Inflammatory macrophage (primary cell): ENCODE data around the gene ARHGAP35.

Experiments used
- DNase-seq, 2 donors: peaks; one replicate each; pipeline ENCODE4 v3.0.0-alpha.2; 2020 to 2022
- total RNA-seq, 18 experiments: gene quantifications; one replicate each; lab custom pipeline; 2026; ENCODE audit warnings: mixed read lengths in 6 of 18, inconsistent platforms in 2 of 18; lab: John Stamatoyannopoulos, UW

ARHGAP35 gene
- total RNA-seq, result 14.3 to 92.6 (median 48.0) reads per million in 18 experiments

DNA sequence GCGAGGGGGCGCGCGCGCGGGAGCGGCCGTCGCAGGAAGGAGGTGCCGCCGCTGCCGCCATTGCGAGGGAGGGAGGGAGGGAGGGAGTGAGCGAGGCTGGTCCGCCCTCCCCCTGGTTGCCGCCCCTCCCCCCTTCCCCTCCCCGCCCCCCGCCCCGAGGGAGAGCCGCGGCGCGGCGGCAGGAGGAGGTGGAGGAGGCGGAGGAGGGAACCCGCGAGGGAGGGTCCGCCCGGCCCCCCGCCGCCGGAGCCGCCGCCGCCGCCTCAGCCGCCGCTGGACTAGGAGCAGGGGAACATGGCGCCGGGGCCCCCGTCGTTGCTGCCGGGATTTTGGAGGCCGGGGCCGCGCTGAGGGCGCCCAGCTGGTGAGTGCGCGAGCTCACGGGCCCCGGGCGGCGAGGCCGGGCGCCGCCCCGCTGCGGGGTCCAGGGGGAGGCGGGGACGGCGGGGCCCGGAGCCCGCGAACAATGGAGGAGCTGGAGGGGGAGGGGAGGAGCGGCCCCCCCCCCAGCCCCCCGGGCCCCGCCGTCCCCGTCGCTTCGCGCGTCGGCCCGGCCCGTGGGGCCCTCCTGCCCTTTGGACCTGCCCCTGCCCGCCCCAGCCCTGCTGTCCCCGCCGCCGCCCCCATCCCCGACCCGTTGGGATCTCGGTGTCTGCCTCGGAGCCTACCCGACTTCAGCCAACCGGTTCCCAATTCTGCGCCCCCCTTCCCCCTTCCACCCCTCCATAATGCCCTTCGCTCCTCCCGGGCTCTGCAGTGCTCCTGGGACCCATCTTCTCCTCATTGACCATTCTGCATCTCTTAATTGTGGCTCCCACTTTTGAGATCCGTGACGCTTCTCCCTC, at the start of gene ARHGAP35:
Gene ARHGAP35, plus strand, starts transcription at position 152 of the 845 bp plus-strand sequence. CDS start 57,679 bp downstream, outside the sequence.
- DNase-seq, result no peak

DNA sequence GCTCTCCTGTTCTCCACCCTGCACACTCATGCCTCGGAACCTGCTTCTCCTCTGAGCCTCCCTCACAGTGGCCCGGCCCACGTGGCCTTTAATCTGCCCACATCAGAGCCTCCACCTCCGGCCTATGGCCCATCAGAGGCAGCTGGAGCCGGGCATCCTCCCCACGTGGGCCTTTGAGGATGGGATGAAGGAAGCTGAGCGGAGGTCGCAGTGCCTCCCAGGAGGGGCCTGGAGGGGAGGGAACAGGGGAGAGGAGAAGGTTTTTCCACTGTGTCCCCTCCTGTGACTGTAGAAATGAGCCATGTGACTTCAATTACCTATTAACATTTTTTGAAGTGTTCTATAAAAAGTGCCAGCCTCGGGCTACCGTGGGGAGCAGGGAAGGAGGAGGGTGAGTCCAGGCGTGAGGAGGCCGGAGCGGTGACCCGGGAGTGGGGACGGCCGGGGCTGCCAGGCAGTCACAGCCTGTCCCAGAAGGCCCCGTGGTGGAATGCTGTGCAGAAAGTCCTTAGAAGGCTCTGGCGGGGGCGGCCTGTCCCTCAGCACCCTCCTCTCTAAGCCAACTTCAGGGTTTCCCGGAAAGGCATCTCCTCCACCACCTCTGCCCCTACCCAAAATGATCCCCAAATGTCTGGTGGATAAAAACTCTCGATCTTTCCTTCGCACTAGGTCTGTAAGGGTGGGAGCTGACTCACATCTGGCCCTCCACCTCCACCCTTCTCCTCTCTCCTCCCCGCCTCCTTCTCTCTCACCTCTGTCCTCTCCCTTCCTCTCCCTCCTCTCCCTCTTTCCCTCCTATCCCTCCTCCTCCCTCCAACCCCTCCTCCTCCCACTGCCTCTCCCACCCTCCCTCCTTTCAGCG, 47.6 kb upstream of the ARHGAP35 start:
- DNase-seq, result no peak

DNA sequence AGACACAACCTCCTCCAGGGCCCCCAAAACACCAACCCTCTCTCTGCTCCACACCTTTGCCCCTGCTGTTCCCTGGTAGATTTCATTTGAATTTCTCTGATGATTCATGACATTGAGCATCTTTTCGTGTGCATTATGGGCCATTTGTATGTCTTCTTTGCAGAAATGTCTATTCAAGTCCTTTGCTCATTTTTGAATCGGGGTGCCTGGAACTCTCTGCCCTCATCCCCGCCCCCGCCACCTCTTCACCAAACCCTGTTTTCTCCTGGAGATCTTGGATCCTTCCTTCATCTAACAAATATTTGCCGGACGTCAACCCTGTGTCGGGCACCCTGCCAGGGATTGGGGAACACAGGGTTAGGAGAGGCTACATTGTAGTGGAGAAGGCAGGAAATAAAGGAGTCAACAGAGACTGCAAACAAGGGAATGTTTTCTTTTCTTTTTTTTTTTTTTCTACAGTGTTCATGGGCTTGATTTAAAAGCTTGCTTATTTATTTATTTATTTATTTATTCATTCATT, 46.9 kb upstream of the ARHGAP35 start:
- DNase-seq, result no peak

DNA sequence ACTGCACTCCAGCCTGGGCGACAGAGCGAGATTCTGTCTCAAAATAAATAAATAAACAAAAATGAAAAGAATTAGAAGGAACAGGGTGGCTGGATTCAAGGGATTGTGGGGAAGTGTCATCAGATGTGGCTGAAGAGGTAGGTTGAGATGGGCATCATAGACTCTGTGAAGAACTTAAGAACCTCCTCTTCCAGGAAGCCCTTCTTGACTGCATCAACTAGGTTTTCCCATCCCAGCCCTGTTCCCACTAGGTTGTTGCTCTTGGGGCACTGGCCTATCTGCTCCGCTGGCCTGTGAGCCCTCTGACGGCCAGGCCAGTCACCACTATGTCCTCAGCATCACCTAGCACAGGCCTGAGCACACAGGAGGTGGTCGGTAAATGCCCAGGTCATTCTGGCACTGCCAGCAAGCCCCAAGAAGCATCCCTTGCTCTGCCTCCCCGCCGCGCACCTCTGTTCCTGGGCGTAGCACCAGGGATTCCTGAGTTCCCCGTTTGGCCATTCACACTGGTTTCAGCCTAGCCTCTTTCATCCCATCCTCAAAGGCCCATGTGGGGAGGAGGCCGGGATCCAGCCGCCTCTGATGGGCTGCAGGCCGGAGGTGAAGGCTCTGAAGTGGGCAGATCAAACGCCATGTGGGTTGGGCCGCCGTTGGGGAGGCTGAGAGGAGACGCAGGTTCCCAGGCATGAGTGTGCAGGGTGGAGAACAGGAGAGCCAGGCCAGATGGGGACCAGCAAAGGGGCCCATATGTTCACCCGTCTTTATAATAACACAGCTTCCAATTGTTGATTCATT, 44.8 kb upstream of the ARHGAP35 start:
- no peak for DNase-seq

DNA sequence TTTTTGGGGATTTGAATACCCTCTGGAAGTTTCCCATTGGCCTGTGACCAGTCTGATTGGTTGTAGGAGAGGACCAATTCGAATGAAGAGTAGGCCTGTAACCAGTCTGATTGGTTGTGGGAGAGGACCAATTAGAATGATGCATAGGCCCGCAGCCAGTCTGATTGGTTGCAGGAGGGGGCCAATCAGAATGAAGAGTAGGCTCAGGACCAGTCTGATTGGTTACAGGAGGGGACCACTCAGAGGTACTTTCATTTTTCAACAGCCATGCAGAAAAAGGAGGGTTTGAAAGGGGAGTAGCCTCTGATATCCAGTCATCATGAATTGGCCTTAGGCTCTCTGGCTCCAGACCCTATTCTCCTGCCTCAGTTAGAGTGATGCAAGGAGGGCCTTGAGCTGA, 42.0 kb upstream of the ARHGAP35 start:
- no peak for DNase-seq

DNA sequence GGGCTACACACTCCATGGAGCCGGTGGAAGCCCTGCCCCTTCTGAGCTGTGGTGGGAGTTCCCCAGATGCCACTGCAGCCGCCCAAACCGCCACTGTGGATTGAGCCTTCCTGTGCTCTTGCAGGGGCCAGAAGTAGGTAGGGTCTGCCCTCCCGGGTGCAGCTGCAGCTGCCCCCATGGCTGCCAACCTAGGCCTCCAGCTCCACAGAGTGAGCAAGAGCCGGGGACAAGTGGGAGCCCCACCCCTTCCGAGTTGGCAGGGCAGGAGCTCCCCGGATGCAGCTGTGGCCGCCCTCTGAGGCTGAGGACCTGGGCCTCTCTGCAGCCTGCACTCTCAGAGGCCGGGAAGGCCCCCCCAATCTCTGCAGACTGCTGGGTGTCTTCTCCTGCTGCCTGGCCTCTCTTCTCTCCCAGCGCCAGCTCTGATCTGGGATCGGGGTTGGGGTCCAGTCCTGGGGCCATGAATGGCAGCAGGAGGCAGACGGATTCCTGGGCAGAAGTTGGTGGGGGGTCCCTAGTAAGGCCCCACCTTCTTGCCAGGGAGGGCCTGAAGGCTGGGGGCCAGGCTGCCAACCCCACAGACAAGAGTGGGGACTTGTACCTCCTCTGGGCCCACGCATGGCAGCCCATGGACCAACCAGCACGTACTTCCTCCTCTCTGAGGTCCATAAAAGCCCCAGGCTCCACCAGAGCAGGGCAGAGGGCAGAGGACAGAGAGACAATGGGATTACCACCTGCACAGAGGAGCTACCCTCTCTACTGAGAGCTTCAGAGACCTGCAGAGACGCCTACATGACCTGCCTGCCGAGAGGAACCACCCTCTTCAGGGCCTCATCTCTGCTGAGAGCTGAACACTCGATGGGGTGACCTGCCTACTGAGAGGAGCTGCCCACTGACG, 39.0 kb upstream of the ARHGAP35 start:
- DNase-seq, result peak; percentile 73 to 86

DNA sequence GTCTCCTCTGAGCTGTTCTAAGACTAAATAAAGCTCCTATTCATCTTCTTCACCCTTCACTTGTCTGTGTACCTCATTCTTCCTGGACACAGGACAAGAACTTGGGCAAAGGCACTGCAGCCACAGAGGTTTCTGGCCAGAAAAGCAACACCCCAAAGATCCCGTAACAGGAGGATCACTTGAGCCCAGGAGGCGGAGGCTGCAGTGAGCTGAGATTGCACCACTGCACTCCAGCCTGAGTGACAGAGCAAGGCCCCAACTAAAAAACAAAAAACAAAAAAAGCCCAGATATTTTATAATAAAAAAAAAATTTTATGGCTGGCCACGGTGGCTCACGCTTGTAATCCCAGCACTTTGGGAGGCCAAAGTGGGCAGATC, 38.4 kb upstream of the ARHGAP35 start:
- peak; percentile 29 to 38 for DNase-seq

DNA sequence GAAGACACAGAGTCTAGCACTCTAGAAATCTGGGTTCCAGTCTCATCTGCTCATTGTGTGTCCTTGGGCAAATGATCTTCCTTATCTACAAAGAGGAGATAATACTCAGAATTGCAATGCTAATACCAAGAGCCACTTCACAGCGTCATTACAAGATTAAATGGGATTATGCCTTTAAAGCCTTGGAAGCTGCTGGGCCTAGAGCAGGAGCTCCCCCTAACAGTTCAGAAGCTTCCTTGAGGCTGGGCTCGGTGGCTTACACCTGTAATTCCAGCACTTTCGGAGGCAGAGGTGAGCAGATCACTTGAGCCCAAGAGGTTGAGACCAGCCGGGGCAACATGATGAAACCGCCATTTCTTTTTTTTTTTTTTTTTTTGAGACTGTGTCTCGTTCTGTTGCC, 37.7 kb upstream of the ARHGAP35 start:
- DNase-seq, result no peak

DNA sequence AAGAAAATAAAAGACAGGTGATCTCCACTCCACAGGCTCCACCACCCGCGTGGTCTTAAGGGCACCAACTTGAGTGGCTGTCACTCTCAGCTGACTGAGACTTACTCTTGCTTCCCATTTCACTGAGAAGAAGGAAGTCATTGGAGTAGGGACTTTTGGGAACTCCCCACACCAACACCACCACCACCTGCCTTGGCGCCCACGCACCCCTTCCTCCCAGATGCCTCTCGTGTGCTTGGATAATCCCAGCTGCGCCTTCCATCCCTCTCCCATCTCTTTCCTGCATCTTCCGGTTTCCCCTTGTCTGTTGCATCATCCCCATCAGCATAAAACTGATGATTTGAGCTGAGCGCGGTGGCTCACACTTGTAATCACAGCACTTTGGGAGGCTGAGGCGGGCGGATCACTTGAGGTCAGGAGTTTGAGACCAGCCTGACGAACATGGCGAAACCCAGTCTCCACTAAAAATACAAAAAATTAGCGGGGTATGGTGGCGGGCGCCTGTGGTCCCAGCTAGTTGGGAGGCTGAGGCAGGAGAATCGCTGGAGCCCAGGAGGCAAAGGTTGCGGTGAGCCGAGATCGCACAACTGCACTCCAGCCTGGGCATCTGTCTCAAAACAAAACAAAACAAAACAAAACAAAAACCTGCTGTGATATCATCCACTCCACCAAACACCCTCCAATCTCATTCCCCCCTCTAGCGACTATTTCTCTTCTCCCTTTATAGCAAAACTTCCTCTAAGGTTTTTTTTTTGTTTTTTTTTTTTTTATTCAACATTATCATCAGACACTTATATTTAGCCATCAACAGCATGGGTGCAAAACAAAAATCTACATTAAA, 35.7 kb upstream of the ARHGAP35 start:
- peak; percentile 87 to 95 for DNase-seq

DNA sequence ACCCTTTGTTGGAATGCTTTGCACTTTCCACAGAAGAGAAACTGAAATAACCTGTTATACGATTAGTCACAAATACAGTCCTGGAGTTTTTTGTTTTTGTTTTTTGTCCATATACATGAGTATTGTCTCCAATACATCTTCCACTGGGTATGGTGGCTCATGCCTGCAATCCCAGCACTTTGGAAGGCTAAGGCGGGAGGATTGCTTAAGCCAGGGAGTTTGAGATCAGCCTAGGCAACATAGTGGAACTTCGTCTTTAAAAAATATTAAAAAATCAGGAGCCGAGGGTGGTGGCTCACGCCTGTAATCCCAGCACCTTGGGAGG, 35.1 kb upstream of the ARHGAP35 start:
- DNase-seq, result no peak

DNA sequence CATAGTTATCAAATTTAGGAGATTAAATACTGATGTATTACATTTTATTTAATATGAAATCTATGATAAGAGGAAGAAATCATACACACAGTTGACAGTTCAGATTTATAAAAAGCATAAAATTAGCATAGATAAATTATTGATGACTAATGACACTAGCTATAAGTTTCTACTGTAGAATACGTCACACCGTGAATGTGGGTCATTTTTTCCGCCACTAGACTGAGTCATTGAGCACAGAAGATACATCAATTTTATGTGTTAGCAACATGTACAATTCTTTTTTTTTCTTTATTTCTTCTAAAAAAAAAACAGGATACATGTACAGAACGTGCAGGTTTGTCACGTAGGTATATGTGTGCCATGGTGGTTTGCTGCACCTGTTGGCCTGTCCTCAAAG, 32.3 kb upstream of the ARHGAP35 start:
- DNase-seq, result no peak

DNA sequence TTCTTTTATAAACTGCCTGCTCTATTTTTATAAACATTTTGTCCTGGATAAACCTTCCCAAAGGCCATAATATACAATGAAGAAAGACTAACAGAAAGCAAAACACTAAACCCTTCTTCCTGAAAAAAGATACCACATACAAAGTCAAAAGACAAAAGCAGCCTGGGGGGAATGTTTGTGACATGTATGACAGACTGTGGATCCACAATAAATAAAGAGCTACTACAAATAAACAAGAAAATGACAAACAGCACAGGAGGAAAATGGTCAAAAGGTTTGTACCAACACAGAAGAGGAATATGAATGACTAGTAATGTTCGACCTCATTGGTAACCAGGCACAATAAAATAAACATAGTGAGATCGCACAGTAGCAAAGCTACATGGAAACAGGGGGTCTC, 29.9 kb upstream of the ARHGAP35 start:
- no peak for DNase-seq

DNA sequence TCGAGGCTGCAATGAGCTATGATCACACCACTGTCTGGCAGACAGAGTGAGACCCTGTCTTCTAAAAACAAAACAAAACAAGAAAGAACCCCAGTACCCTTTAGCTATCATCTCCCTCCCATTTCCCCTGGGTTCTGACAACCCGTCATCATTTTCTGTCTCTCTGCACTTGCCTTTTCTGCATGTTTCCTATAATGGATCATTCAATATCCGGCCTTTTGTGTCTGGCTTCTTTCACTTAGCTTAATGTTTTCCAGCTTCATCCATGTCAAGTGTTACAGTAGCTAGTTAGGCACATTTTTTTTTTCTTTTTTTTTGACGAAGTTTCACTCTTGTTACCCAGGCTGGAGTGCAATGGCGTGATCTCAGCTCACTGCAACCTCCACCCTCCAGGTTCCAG, 26.7 kb upstream of the ARHGAP35 start:
- DNase-seq, result no peak

DNA sequence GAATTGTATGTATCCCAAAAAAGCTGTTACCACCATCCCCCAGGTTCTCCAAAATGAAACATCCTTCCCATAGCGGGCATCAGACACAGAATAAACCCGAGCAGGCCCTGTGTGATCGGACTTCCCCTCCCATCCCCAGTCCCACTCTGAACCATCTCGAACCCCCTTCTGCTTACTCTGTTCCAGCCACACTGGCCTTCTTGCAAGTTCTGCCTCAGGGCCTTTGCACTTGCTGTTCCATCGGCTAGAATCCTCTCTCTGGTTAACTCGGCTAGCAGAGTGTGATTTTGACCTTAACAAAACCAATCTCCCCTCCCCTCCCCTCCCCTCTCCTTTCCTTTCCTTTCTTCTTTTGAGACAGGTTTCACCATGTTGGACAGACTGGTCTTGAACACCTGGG, 25.8 kb upstream of the ARHGAP35 start:
- DNase-seq, result no peak

DNA sequence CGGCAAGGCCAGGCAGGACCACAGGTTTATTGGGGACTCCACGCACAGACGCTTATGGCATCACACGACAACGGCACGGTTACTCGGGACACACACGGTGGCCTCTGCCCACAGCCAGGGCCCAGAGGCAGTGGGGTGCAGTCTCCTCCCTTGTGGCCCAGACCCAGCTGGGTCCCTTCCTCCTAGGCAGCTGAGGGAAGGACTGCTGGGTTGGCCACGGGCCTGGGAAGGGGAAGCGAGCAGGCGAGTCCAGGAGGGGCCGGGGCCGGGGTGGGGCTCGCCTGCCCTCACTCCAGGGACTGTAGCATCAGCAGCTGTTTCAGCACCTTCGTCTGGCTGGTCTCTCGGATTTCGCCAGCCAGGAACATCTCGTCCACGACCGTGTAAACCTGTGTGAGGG, 22.6 kb upstream of the ARHGAP35 start:
- no peak for DNase-seq

DNA sequence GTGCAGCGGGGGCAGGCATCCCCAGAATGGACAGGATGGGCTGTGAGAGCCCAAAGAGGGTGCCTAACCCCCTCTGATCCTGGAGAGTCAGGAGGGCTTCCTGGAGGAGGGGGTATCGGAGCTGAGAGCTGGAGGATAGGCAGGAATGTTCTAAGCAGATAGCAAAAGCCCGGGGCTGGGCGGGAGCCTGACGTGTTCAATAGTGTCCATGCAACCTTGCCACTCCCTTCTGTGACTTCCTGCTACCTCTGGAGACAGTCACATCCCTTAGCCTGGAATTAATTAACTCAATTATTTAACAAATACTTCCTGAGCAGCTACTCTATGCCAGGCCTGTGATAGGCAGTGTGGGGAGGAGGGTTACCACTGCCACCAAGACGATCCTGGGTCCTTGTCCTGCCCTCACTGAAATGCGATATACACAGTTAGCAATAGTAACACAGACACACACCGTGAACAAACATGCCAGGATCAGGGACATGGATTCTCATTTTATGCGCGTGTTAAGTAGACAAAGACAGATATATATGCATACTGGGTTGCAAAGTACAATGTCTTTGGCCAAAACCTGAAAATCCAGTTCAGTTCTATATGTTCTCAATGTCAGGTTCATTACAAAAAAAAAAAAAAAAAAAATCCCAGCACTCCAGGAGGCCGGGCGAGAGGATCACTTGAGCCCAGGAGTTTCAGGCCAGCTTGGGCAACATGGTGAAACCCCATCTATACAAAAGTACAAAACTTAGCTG, 20.9 kb upstream of the ARHGAP35 start:
- DNase-seq, result no peak

DNA sequence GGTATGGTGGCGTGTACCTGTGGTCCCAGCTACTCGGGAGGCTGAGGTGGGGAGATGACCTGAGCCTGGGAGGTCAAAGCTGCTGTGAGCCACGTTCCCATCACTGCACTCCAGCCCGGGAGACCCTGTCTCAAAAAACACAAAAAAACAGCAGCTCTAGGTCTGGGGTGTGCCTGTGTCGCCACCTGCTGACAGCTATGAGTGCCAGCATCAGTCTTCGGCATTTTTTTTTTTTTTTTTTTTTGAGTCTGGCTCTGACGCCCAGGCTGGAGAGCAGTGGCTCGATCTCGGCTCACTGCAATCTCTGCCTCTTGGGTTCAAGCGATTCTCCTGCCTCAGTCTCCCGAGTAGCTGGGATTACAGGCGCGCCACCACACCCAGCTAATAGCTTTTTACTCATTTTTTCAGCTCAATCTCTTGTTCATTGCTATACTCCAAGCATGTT, 20.3 kb upstream of the ARHGAP35 start:
- DNase-seq, result peak; percentile 60 to 65

DNA sequence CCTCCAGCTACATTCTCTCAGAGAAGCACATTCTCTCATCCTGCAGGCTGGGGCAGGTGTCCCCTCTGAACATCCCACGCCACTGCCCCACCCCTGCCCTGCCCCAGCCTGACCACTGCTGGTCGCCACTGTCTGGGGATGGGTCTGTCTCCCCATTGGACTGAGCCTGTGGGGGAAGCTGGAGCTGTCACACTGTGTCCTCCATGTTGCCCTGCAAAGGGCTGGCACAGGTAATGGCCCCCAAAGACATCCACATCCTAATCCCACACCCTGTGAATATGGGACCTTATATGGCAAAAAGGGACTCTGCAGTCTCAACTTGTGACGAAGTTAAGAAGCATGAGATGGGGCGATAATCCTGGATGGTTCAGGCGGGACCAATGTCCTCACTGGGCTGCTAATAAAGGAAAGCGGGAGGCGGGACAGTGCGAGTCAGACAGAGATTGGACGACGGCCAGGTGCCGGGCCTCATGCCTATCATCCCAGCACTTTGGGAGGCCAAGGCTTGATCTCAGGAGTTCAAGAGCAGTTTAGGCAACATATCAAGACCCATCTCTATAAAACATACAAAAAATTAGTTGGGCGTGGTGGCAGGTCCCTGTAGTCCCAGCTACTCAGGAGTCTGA, 19.2 kb upstream of the ARHGAP35 start:
- DNase-seq, result no peak

DNA sequence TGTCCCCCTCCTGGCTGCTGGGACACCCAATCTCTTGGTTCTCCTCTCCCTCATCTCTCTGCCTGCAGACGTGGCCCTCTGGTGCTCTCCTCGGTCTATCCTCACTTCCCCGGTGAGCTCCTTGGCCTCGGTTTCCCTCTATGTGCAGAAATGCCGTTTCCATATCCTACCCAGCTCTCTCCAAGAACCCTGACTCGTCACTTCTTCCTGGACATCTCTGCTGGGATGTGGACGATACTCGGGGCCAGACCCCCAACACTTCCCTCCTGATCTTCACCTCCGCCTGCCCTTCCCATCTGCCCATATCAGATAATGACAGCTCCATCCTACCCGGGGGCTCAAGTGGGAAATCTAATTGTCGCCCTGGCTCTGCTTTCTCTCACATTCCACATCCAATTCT, 18.0 kb upstream of the ARHGAP35 start:
- no peak for DNase-seq
